Measurements from ENCODE around the gene TMPRSS9. TPM values are rescaled to one million over a fixed set of nuclear protein-coding genes. Genes with fewer than 3 reads are reported as not detected.
"Not testable (repeated sequence)": the region's sequence is repeated elsewhere in the genome, so short reads cannot be mapped to it uniquely, and the experiment has no call there.

TMPRSS9 gene
- total RNA-seq, 1 experiment from 2014 or later, result not detected

DNA sequence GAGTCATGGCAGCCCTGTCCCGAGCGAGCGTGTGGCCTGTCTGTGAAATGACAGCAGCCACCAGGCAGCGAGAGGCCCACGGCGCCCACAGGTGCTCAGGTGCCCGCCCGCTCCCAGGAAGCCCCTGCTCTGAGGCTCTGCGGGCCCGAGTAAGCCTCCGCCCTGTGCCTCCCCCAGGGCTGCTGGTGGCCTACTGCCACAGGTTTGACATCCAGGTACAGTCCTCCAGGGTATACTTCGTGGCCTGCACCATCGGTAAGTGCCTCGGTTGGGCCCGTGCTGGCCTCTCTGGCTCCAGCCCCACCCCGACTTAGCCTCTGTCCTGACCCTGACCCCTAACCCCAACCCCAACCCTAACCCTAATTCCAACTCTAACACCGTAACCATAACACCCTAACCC is 15.0 kb upstream of the TMPRSS9 start:
- DNase-seq, result no peak
- Mint-ChIP-seq H3K4me1 (ENCODE audit: low read depth, unreplicated experiment) (peaks cover 10% of the 10 kb centered on the region), H3K4me3 (ENCODE audit: low read depth, unreplicated experiment) (no peak overlapping the region), H3K27ac (ENCODE audit: unreplicated experiment) (no peak overlapping the region), H3K27me3 (ENCODE audit: unreplicated experiment) (no peaks in the 10 kb centered on the region), H3K9me3 (ENCODE audit: low read depth, unreplicated experiment) (no peaks in the 10 kb centered on the region), H3K36me3 (ENCODE audit: insufficient read depth, unreplicated experiment) (peaks cover 10% of the 10 kb centered on the region)
- TF ChIP-seq, protein P1, sequence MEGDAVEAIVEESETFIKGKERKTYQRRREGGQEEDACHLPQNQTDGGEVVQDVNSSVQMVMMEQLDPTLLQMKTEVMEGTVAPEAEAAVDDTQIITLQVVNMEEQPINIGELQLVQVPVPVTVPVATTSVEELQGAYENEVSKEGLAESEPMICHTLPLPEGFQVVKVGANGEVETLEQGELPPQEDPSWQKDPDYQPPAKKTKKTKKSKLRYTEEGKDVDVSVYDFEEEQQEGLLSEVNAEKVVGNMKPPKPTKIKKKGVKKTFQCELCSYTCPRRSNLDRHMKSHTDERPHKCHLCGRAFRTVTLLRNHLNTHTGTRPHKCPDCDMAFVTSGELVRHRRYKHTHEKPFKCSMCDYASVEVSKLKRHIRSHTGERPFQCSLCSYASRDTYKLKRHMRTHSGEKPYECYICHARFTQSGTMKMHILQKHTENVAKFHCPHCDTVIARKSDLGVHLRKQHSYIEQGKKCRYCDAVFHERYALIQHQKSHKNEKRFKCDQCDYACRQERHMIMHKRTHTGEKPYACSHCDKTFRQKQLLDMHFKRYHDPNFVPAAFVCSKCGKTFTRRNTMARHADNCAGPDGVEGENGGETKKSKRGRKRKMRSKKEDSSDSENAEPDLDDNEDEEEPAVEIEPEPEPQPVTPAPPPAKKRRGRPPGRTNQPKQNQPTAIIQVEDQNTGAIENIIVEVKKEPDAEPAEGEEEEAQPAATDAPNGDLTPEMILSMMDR (IDR thresholded peaks at IDR 0.05; ENCODE audit: unreplicated experiment), result no peak
- CTCF ChIA-PET, result no interaction called here
- BruUV-seq (replicated peaks), result no TSS peak
- intact Hi-C loops (cut with micrococcal nuclease; ENCODE audit: unreplicated experiment), result no loop called here

DNA sequence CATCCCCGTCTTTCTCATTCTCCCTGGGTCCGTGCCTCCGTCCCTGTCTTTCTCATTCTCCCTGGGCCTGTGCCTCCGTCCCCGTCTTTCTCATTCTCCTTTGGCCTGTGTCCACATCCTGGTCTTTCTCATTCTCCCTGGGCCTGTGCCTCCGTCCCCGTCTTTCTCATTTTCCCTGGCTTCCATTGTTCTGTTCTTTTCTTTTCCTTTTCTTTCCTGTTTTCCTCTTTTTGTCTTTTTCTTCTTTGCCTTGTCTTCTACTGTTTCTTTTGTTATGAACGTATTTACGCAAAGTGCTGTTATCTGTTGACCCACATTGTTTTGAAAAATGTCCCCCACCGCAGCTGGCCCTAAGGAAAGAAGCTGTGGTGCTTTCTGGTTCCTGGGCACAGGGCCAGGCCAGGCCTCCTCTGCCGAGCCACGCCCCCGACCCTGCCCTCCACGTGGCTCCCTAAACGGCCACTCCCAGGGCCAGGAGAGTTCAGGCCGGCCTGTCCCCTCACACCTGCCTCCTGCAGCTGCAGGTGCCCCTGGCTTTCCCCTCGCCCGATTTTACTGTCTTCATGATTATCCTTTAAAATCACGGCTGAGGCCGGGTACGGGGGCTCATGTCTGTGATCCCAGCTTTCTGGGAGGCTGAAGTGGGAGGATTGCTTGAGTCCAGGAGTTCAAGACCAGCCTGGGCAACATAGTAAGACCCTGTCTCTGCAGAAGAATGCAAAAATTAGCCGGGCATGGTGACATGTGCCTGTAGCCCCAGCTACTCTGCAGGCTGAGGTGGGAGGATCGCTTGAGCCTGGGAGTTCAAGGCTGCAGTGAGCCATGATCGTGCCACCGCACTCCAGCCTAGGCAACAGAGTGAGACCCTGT is 14.0 kb upstream of the TMPRSS9 start:
- TF ChIP-seq, protein P1 (IDR thresholded peaks at IDR 0.05; ENCODE audit: unreplicated experiment), result no peak
- Mint-ChIP-seq H3K9me3 (ENCODE audit: low read depth, unreplicated experiment) (no peaks in the 10 kb centered on the region), H3K27ac (ENCODE audit: unreplicated experiment) (no peak overlapping the region), H3K4me1 (ENCODE audit: low read depth, unreplicated experiment) (peaks cover 10% of the 10 kb centered on the region), H3K27me3 (ENCODE audit: unreplicated experiment) (no peaks in the 10 kb centered on the region), H3K36me3 (ENCODE audit: insufficient read depth, unreplicated experiment) (peaks cover 11% of the 10 kb centered on the region), H3K4me3 (ENCODE audit: low read depth, unreplicated experiment) (no peak overlapping the region)
- BruUV-seq (replicated peaks), result no TSS peak
- peak; percentile 35 for DNase-seq
- intact Hi-C loops (cut with micrococcal nuclease; ENCODE audit: unreplicated experiment), result no loop called here
- CTCF ChIA-PET, result no interaction called here

DNA sequence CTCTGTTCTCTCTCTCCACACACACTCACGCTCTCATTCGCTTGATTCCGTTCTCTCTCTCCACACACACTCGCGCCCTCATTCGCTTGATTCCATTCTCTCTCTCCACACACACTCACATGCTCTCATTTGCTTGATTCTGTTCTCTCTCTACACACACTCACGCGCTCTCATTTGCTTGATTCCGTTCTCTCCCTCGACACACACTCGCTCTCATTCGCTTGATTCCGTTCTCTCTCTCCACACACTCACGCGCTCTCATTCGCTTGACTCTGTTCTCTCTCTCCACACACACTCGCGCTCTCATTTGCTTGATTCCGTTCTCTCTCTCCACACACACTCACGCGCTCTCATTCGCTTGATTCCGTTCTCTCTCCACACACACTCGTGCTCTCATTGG is 10.2 kb upstream of the TMPRSS9 start:
- H3K36me3 Mint-ChIP-seq (ENCODE audit: insufficient read depth, unreplicated experiment), result peaks cover 12% of the 10 kb centered on the region
- H3K4me1 Mint-ChIP-seq (ENCODE audit: low read depth, unreplicated experiment), result peaks cover 10% of the 10 kb centered on the region
- H3K4me3 Mint-ChIP-seq (ENCODE audit: low read depth, unreplicated experiment); CTCF ChIA-PET; DNase-seq; H3K9me3 Mint-ChIP-seq (ENCODE audit: low read depth, unreplicated experiment); H3K27me3 Mint-ChIP-seq (ENCODE audit: unreplicated experiment); intact Hi-C loops (cut with micrococcal nuclease; ENCODE audit: unreplicated experiment); H3K27ac Mint-ChIP-seq (ENCODE audit: unreplicated experiment); BruUV-seq (replicated peaks): not testable (repeated sequence)

DNA sequence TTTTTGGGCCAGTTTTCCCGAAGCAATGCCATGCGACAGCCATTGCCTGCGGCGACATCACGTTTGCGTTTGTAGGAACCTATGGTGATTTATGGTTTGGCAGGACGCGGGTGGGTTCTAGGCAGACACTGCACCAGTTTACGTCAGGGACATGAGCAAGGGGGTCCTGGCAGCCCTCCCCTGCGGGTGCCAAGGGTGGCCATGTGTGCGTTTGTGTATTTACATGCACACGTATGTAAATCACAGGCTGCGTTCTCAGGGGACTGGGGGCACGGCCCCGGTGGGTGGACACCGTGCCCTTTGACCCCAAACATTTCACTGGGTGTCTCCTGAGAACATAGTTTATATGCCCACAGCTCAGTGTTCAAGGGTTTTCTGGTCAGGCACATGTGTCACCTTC is 9.4 kb upstream of the TMPRSS9 start:
- DNase-seq, result no peak
- no peaks in the 10 kb centered on the region for H3K27me3 Mint-ChIP-seq (ENCODE audit: unreplicated experiment)
- no TSS peak for BruUV-seq (replicated peaks)
- H3K4me1 Mint-ChIP-seq (ENCODE audit: low read depth, unreplicated experiment), result peaks cover 6% of the 10 kb centered on the region
- no peak overlapping the region for H3K4me3 Mint-ChIP-seq (ENCODE audit: low read depth, unreplicated experiment)
- TF ChIP-seq, protein P1 (IDR thresholded peaks at IDR 0.05; ENCODE audit: unreplicated experiment), result no peak
- H3K9me3 Mint-ChIP-seq (ENCODE audit: low read depth, unreplicated experiment), result no peaks in the 10 kb centered on the region
- H3K36me3 Mint-ChIP-seq (ENCODE audit: insufficient read depth, unreplicated experiment), result peaks cover 11% of the 10 kb centered on the region
- intact Hi-C loops (cut with micrococcal nuclease; ENCODE audit: unreplicated experiment), result no loop called here
- CTCF ChIA-PET, result no interaction called here
- H3K27ac Mint-ChIP-seq (ENCODE audit: unreplicated experiment), result no peak overlapping the region

DNA sequence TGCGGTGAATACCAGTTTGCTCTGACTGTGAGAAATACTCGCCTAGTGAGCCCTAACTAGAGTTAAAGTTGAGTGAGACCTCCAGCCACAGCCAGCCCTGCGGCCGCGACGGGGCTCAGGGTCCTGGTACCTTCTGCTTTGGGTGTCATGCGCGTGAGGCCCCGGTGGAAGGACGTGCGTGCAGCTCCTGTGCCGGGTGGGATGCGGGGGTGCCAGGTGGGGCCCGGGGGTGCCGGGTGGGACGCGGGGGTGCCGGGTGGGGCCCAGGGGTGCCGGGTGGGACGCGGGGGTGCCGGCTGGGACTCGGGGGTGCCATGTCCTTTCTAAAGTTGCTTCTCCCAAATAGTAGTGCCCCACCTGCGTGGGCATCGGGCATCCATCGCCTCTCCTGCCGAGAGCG is 8.5 kb upstream of the TMPRSS9 start:
- no peaks in the 10 kb centered on the region for H3K4me1 Mint-ChIP-seq (ENCODE audit: low read depth, unreplicated experiment)
- intact Hi-C loops (cut with micrococcal nuclease; ENCODE audit: unreplicated experiment), result no loop called here
- H3K27me3 Mint-ChIP-seq (ENCODE audit: unreplicated experiment), result no peaks in the 10 kb centered on the region
- TF ChIP-seq, protein P1 (IDR thresholded peaks at IDR 0.05; ENCODE audit: unreplicated experiment), result no peak
- CTCF ChIA-PET, result interaction anchor here (0.6 kb wide), 1 partner anchor 644 kb away, joined by 6 read pairs; no protein-coding TSS in a partner anchor
- no TSS peak for BruUV-seq (replicated peaks)
- H3K36me3 Mint-ChIP-seq (ENCODE audit: insufficient read depth, unreplicated experiment), result peaks cover 6% of the 10 kb centered on the region
- DNase-seq, result no peak
- no peak overlapping the region for H3K4me3 Mint-ChIP-seq (ENCODE audit: low read depth, unreplicated experiment)
- no peak overlapping the region for H3K27ac Mint-ChIP-seq (ENCODE audit: unreplicated experiment)
- H3K9me3 Mint-ChIP-seq (ENCODE audit: low read depth, unreplicated experiment), result no peaks in the 10 kb centered on the region
